NT2/D1 (cell line): ENCODE results near the gene PHC3.

Source experiments
- DNase-seq: peaks from one replicate; pipeline ENCODE4 v3.0.0-alpha.2; 2011; ENCODE audit warnings: low read depth, low spot score
- H3K27me3 ChIP-seq: 2 replicates; pipeline ENCODE4 v1.6.0; 2011; ENCODE audit warnings: mild to moderate bottlenecking; ENCODE audit not compliant: insufficient read length, insufficient read depth
- H3K36me3 ChIP-seq: 2 replicates; pipeline ENCODE4 v1.6.1; 2011; ENCODE audit warnings: mild to moderate bottlenecking, low read length, mixed read lengths; ENCODE audit not compliant: insufficient read depth, insufficient read length
- H3K4me1 ChIP-seq: 2 replicates; pipeline ENCODE4 v1.5.1; 2011; ENCODE audit not compliant: insufficient read depth, insufficient read length
- H3K4me3 ChIP-seq: 2 replicates; pipeline ENCODE4 v1.5.1; 2011; ENCODE audit warnings: low read depth; ENCODE audit not compliant: insufficient read length
- H3K9ac ChIP-seq: 2 replicates; pipeline ENCODE4 v1.6.0; 2011; ENCODE audit warnings: low read depth; ENCODE audit not compliant: insufficient read length
- H3K9me3 ChIP-seq: 2 replicates; pipeline ENCODE4 v1.5.1; 2011; ENCODE audit warnings: mild to moderate bottlenecking, low read length; ENCODE audit not compliant: insufficient read depth
- SUZ12 ChIP-seq: IDR thresholded peaks from 2 replicates; pipeline ENCODE4 v1.6.1; 2011; ENCODE audit not compliant: insufficient read length, insufficient read depth; ENCODE audit errors: extremely low read depth
- YY1 ChIP-seq: IDR thresholded peaks from 2 replicates; pipeline ENCODE4 v1.6.1; 2011; ENCODE audit not compliant: insufficient read length, insufficient read depth
- ZNF274 ChIP-seq: IDR thresholded peaks from 2 replicates; pipeline ENCODE4 v1.6.1; 2011; ENCODE audit warnings: mild to moderate bottlenecking, low read depth, low read length

The PHC3 gene

GRCh38 chr3:170089862-170090600 lies 91.5 kb downstream of the PHC3 start:
- no peak for DNase-seq
- Histone ChIP-seq H3K36me3 (peaks cover 43% of the 10 kb centered on the region), H3K9me3 (no peaks in the 10 kb centered on the region), H3K4me1 (no peaks in the 10 kb centered on the region), H3K27me3 (no peaks in the 10 kb centered on the region), H3K9ac (no peak overlapping the region), H3K4me3 (no peak overlapping the region)
- TF ChIP-seq ZNF274: no peak
- no peak for TF ChIP-seq SUZ12
- no peak for TF ChIP-seq YY1

- no peak overlapping the region for H3K9ac ChIP-seq
- no peaks in the 10 kb centered on the region for H3K27me3 ChIP-seq
- TF ChIP-seq ZNF274: no peak
- no peak for TF ChIP-seq YY1
- no peak for TF ChIP-seq SUZ12
- H3K4me1 ChIP-seq: no peaks in the 10 kb centered on the region
- no peak overlapping the region for H3K4me3 ChIP-seq
- DNase-seq: no peak
- peaks cover 28% of the 10 kb centered on the region for H3K36me3 ChIP-seq
- no peaks in the 10 kb centered on the region for H3K9me3 ChIP-seq
Observed at GRCh38 chr3:170085396-170085795, 96.1 kb downstream of the PHC3 start.

- Histone ChIP-seq H3K36me3 (peaks cover 28% of the 10 kb centered on the region), H3K27me3 (no peaks in the 10 kb centered on the region), H3K4me3 (no peak overlapping the region), H3K4me1 (no peaks in the 10 kb centered on the region), H3K9me3 (no peaks in the 10 kb centered on the region), H3K9ac (no peak overlapping the region)
- DNase-seq: no peak
- TF ChIP-seq SUZ12: no peak
- TF ChIP-seq YY1: no peak
- TF ChIP-seq ZNF274: no peak
Observed at GRCh38 chr3:170083343-170083742, 98.2 kb downstream of the PHC3 start.

GRCh38 chr3:170081079-170081741 lies 100.3 kb downstream of the PHC3 start:
- no peak for DNase-seq
- Histone ChIP-seq H3K27me3 (no peaks in the 10 kb centered on the region), H3K4me3 (no peak overlapping the region), H3K4me1 (no peaks in the 10 kb centered on the region), H3K9me3 (no peaks in the 10 kb centered on the region), H3K36me3 (peaks cover 17% of the 10 kb centered on the region), H3K9ac (no peak overlapping the region)
- no peak for TF ChIP-seq SUZ12
- TF ChIP-seq YY1: no peak
- TF ChIP-seq ZNF274: no peak

- Histone ChIP-seq H3K4me1 (no peaks in the 10 kb centered on the region), H3K4me3 (no peak overlapping the region), H3K9ac (no peak overlapping the region)
Observed at GRCh38 chr3:170080605-170081004, 100.9 kb downstream of the PHC3 start.

GRCh38 chr3:170079536-170080165 lies 101.9 kb downstream of the PHC3 start:
- no peak for TF ChIP-seq YY1
- no peak for TF ChIP-seq SUZ12
- no peak for TF ChIP-seq ZNF274

More at GRCh38 chr3:170080605-170081004, 100.9 kb downstream of the PHC3 start:
- no peak for DNase-seq
- no peaks in the 10 kb centered on the region for H3K9me3 ChIP-seq
- no peaks in the 10 kb centered on the region for H3K27me3 ChIP-seq
- no peak for TF ChIP-seq ZNF274
- TF ChIP-seq SUZ12: no peak
- TF ChIP-seq YY1: no peak
- peaks cover 13% of the 10 kb centered on the region for H3K36me3 ChIP-seq

More at GRCh38 chr3:170079536-170080165, 101.9 kb downstream of the PHC3 start:
- H3K9ac ChIP-seq: no peak overlapping the region
- no peaks in the 10 kb centered on the region for H3K4me1 ChIP-seq
- no peaks in the 10 kb centered on the region for H3K9me3 ChIP-seq
- H3K4me3 ChIP-seq: no peak overlapping the region
- no peak for DNase-seq
- no peaks in the 10 kb centered on the region for H3K27me3 ChIP-seq
- H3K36me3 ChIP-seq: peaks cover 4% of the 10 kb centered on the region
